ENCODE measurements around the gene ENTPD1. TPM values are rescaled to one million over a fixed set of nuclear protein-coding genes. Genes with fewer than 3 reads are reported as not detected.

Gene ENTPD1
- total and polyA plus RNA-seq, 2 experiments from 2014 or later = 0.29 TPM; not detected in 1

GRCh38 chr10:95865814-95866466 lies 110.0 kb downstream of the ENTPD1 start:
- Histone ChIP-seq H3K4me1 (ENCODE audit: insufficient read depth) (peaks cover 4% of the 10 kb centered on the region; the same call in 1 of the 2 replicates), H3K9ac (no peak overlapping the region), H2AFZ (no peak overlapping the region), H3K9me3 (ENCODE audit: low read depth) (no peaks in the 10 kb centered on the region), H3K9me2 (ENCODE audit: insufficient read depth) (no peaks in the 10 kb centered on the region), H3K27ac (no peak overlapping the region), H3K27me3 (replicated peaks; ENCODE audit: insufficient read depth) (no peaks in the 10 kb centered on the region), H3K36me3 (ENCODE audit: low read depth) (no peaks in the 10 kb centered on the region), H3K4me2 (ENCODE audit: unreplicated experiment) (no peak overlapping the region), H3K79me2 (ENCODE audit: insufficient read depth) (no peaks in the 10 kb centered on the region), H3K4me3 (no peak overlapping the region), H4K20me1 (ENCODE audit: insufficient read depth) (no peaks in the 10 kb centered on the region), H3F3A (ENCODE audit: insufficient read depth) (peaks cover 6% of the 10 kb centered on the region; the same call in 1 of the 2 replicates)
- no peak for TF ChIP-seq EZH2phosphoT487 (IDR thresholded peaks at IDR 0.05; ENCODE audit: insufficient read depth, low read depth)
- no peak for TF ChIP-seq EZH2 (IDR thresholded peaks at IDR 0.05; ENCODE audit: insufficient read depth, poor library complexity, severe bottlenecking)
- in situ Hi-C loops (cut with MboI) = no loop called here
- DNase-seq = no peak
- 71 to 74% methylated on average over 6 of the region's 6 CpGs for WGBS, 2 experiments (ENCODE audit: low coverage in 1 of 2, low lambda C conversion rate in 2 of 2, missing lambda C conversion rate in 2 of 2)

GRCh38 chr10:95866467-95866842 lies 110.5 kb downstream of the ENTPD1 start:
- Histone ChIP-seq H3K9ac (no peak overlapping the region), H4K20me1 (ENCODE audit: insufficient read depth) (no peaks in the 10 kb centered on the region), H3K27ac (no peak overlapping the region), H3F3A (ENCODE audit: insufficient read depth) (peaks cover 6% of the 10 kb centered on the region; the same call in 1 of the 2 replicates), H3K79me2 (ENCODE audit: insufficient read depth) (no peaks in the 10 kb centered on the region), H3K4me2 (ENCODE audit: unreplicated experiment) (no peak overlapping the region), H3K9me2 (ENCODE audit: insufficient read depth) (no peaks in the 10 kb centered on the region), H3K36me3 (ENCODE audit: low read depth) (no peaks in the 10 kb centered on the region), H3K9me3 (ENCODE audit: low read depth) (no peaks in the 10 kb centered on the region), H3K27me3 (replicated peaks; ENCODE audit: insufficient read depth) (no peaks in the 10 kb centered on the region), H3K4me3 (no peak overlapping the region), H2AFZ (no peak overlapping the region), H3K4me1 (ENCODE audit: insufficient read depth) (peaks cover 4% of the 10 kb centered on the region; the same call in 1 of the 2 replicates)
- in situ Hi-C loops (cut with MboI) = no loop called here
- TF ChIP-seq EZH2phosphoT487 (IDR thresholded peaks at IDR 0.05; ENCODE audit: insufficient read depth, low read depth) (no peak), EZH2 (IDR thresholded peaks at IDR 0.05; ENCODE audit: insufficient read depth, poor library complexity, severe bottlenecking) (no peak)
- no peak for DNase-seq
- WGBS, 2 experiments (ENCODE audit: low coverage in 1 of 2, low lambda C conversion rate in 2 of 2, missing lambda C conversion rate in 2 of 2) = 83 to 85% methylated on average over 2 of the region's 2 CpGs

DNA sequence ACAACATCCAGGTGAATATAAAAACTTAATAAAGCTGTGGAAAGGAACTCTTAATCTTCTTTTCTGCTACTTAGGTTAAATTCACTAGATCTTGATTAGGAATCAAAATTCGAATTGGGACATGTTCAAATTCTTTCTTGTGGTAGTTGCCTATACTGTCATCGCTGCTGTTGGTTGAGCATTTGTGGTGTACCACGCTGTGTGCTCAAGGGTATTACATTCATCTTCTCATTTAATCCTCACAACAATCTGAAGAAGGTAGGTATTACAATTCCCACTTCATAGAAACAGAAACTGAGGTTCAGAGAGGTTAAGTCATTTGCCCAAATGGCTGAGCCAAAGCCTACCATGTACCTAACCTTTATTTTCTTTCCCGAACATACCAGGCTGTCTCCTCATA lies 111.9 kb downstream of the ENTPD1 start:
- Histone ChIP-seq H3K9me3 (ENCODE audit: low read depth) (no peaks in the 10 kb centered on the region), H3K4me3 (no peak overlapping the region), H3K36me3 (ENCODE audit: low read depth) (no peaks in the 10 kb centered on the region), H3K27ac (no peak overlapping the region), H2AFZ (no peak overlapping the region), H3K79me2 (ENCODE audit: insufficient read depth) (no peaks in the 10 kb centered on the region), H3K27me3 (replicated peaks; ENCODE audit: insufficient read depth) (no peaks in the 10 kb centered on the region), H3K4me2 (ENCODE audit: unreplicated experiment) (no peak overlapping the region), H3K9me2 (ENCODE audit: insufficient read depth) (no peaks in the 10 kb centered on the region), H3K9ac (no peak overlapping the region), H4K20me1 (ENCODE audit: insufficient read depth) (no peaks in the 10 kb centered on the region), H3K4me1 (ENCODE audit: insufficient read depth) (peaks cover 4% of the 10 kb centered on the region; the same call in 1 of the 2 replicates), H3F3A (ENCODE audit: insufficient read depth) (peaks cover 6% of the 10 kb centered on the region; the same call in 1 of the 2 replicates)
- in situ Hi-C loops (cut with MboI) = no loop called here
- TF ChIP-seq EZH2phosphoT487 (IDR thresholded peaks at IDR 0.05; ENCODE audit: insufficient read depth, low read depth) = no peak
- TF ChIP-seq EZH2 (IDR thresholded peaks at IDR 0.05; ENCODE audit: insufficient read depth, poor library complexity, severe bottlenecking) = no peak
- no peak for DNase-seq
- 81 to 87% methylated on average over 4 of the region's 4 CpGs for WGBS, 2 experiments (ENCODE audit: low coverage in 1 of 2, low lambda C conversion rate in 2 of 2, missing lambda C conversion rate in 2 of 2)

- no peaks in the 10 kb centered on the region for H3K9me3 ChIP-seq (ENCODE audit: low read depth)
- no peaks in the 10 kb centered on the region for H4K20me1 ChIP-seq (ENCODE audit: insufficient read depth)
- no peak overlapping the region for H3K27ac ChIP-seq
- no peak overlapping the region for H3K4me3 ChIP-seq
- peaks cover 7% of the 10 kb centered on the region; the same call in 1 of the 2 replicates for H3K36me3 ChIP-seq (ENCODE audit: low read depth)
- no peak overlapping the region for H2AFZ ChIP-seq
- no peaks in the 10 kb centered on the region for H3K4me1 ChIP-seq (ENCODE audit: insufficient read depth)
- DNase-seq = no peak
- no peak overlapping the region for H3K9ac ChIP-seq
- TF ChIP-seq EZH2 (IDR thresholded peaks at IDR 0.05; ENCODE audit: insufficient read depth, poor library complexity, severe bottlenecking) = no peak
- no peak for TF ChIP-seq EZH2phosphoT487 (IDR thresholded peaks at IDR 0.05; ENCODE audit: insufficient read depth, low read depth)
- H3K9me2 ChIP-seq (ENCODE audit: insufficient read depth) = no peaks in the 10 kb centered on the region
- H3F3A ChIP-seq (ENCODE audit: insufficient read depth) = no peaks in the 10 kb centered on the region
- H3K79me2 ChIP-seq (ENCODE audit: insufficient read depth) = no peaks in the 10 kb centered on the region
- in situ Hi-C loops (cut with MboI) = no loop called here
- WGBS, 2 experiments (ENCODE audit: low coverage in 1 of 2, low lambda C conversion rate in 2 of 2, missing lambda C conversion rate in 2 of 2) = 96% methylated on average over 2 of the region's 2 CpGs
- no peak overlapping the region for H3K4me2 ChIP-seq (ENCODE audit: unreplicated experiment)
- no peaks in the 10 kb centered on the region for H3K27me3 ChIP-seq (replicated peaks; ENCODE audit: insufficient read depth)
Observed at GRCh38 chr10:95872158-95872711, 116.3 kb downstream of the ENTPD1 start.
